NCI-H82 treated with DMSO at 0.1 percent for 48 hours (cell line): ENCODE measurements around the gene RBM19.

Experiments
- DNase-seq: peaks from one replicate; lab custom pipeline; 2025; ENCODE audit not compliant: unreplicated experiment; lab: John Stamatoyannopoulos, UW

RBM19 gene

DNA sequence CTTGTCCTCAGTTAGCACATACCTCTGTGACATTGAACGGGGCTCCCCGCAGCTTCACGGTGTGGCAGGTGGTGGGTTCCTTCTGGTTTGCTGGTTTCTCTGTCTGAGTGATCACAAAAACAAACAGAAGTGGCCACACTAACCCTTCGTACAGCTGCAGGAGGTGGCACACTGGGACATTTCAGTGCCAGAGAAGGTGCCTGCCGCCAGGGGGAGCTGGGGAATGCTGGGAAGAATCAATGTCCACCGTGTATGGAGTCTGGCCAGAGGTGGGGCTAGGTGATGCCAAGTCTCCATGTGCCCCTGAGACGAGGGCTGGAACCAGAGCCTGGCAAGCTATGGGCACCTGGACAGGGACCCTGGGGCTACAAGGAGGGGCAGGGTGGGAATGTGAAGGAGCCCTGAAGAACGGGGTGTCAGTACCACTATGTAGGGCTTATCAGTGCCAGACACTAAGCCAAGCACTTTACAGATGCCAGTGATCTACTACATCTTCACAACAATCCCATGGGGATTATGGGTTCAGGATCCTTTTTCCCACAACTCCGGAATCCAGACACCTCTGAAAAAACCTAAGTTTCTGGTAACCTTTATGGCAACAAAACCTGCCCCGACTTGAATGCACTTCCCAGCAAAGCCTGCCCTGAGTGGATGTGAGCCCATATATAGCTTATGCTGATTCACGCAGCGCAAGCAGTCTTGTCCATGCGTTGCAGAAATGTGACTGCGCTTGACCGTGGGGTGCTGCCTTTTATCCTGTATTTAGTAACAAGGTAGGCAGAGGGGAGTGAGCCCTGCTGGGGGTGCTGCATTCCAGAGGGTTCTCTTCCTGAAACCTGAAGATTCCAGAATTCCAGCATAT lies 10.8 kb downstream of the RBM19 start:
- no peak for DNase-seq

DNA sequence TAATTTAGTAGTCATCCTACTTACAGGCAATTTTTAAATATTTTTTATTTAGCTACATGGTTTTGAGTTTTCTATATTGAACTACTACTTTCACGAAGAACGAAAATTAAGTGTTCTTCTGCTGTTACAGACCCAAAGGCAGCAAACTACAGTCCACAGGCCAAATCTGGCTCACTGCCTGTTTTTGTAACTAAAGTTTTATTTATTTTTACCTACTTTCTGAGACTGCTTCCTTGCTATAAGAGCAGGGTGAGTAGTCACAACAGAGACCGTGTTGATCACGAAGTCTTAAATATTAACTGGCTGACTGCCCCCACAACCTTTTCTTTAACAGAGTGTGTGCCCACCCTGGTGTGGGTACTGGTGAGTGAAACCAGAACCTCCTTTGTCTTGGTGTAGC lies 11.6 kb downstream of the RBM19 start:
- no peak for DNase-seq

DNA sequence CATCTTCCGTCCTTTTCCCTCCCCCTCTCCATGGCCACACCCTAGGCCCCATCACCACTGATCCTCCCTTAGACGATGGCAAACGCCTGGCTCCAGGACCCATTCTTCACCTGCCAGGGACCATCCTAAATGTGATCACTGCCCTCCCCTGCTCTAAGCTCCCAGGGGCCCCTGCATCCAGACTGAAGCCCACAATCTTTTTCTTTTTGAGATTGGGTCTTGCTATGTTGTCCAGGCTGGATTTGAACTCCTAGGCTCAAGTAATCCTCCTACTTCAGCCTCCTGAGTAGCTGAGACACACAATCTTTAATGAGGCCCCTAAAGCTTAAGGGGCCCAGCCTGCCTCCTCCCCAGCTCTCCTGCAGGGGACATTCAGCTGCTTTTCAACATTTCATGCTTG lies 15.3 kb downstream of the RBM19 start:
- no peak for DNase-seq

DNA sequence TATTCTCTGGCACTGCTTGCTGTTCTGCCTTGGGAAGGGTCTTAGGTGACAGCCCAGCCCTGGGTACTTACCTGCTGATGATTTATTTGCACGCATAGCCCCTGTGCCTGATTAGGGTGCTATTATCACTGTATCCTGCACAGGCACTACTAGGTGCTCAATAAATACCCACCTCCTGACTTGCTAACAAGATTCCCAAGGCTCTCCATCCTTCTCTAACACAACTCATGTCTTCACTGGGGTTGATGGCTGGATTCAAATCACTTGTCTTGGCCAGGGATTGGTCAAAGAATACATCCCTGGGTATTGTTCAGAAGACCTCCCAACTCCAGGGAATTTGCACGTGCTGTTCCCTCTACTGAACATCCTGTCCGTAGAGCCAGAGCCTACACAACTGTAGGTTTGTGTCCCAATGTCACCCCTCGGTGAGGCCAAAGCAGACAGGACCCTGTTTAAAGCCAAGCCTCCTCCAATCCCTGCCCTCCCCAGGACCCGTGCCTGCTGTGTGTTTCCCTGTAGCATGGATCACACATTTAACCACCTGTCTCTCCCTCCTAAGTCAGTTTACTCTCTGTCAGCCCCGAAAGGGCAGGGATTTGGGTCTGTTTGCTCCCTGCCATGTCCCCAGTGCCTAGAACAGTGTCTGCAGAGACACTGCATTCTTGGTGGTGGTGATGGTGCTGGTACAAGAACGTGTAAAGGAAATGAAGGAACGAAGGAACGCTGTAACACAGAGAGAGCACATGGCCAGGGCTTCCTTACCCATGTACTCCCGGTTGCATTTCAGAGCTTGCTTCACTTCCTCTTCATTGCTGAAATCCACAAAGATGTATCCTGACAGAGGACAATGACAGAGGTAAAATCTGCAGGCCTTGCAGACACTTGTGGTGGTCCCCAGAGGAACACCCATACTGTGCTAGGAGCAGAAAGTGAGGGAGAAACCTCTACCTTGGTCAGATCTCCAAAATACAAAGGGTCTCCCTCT lies 16.5 kb downstream of the RBM19 start:
- DNase-seq, result no peak

DNA sequence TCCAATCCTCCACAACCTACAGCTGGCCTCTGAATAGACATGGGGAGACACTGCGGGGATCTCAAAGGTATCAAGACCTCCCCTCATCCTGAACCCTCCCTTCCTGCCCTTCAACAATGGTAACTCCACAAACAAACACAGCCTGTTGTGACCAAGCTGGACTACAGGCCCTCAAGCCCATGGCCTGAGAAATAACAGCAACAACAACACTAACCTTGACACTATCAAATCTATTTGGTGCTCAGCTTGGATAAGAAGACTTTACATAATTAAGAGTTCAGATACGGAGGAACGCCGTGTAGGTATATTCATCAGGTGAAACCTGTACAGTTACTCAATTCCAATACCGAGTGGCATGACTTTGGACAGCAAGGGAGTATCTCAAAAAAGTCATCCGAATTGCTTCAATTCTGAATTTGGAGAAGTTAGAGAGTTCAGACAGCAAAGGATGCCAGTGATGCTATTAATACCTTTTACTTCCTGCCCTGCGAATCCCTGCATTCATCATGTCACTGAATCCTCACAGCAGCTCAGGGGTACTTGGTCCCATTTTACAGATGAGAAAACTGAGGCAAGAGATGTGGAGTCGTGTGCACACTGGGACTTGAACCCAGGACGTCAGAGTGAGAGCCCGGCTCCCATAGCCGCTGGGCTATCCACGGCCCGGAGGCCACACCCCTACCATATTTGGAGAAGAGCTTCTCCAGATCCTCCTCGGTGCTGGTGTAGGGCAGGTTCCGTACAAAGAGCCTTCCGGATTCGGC lies 17.8 kb downstream of the RBM19 start:
- DNase-seq, result no peak

DNA sequence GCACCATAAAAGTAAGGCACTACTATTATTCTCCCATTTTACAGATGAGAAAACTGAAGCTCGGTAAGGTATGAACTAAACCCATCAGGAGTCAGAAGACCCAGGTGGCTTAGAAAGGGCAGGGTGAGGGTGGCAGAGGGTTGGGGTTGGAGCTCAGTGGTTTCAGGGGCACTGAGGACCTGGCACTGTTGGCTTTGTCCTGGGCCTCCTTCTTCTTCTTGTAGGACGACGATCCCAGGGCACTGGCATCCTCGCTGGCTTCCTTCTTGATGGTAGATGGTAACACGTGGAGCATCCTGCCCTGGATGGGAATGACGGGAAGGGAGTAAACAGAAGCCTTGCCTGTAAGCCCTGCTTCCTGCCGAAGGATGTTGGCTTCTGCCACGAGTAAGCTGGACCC lies 19.9 kb downstream of the RBM19 start:
- no peak for DNase-seq

DNA sequence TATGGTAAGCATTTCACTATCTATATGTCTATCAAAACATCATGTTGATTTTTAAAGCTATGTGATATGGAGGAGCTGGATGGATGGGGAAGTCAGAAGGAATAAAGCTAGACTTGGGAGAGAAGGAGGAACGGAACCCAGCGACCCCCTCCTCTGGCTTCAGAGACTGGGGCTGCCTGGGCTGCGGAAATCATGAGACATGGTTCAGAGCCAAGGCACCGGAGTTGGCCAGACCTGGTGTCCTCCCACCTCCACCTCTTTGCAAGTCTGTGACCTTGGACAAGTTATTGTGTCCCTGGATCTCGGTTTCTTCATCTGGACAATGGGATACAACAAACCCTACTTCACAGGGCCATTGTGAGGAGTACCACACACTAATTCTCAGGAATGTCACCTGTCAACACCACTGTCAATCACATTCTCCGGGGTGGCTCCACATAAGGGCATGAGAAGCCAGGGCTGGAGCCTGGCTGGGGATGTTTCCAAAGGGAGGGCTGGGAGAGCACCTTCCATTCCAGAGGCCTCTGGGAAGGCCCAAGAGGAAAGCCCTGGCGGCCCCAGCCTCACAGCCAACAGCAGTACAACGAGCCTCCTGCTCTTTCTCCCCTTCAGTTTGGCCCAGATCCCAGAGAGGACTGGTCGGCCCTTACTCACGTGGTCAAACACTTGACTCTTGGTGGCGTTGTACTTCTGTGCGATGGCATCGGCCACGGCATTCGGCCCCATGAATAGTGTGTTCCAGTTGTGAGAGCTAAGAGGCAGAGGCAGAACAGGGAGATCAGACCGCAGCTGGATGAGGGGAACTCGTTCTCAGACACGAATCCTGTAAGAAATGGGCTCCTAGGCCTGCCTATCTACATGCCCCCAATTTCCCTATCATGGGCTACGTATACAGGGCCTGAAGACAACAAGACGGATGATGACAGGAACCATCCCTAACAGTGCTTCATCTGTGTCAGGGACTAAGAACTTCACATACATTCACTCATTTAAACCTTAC lies 20.7 kb downstream of the RBM19 start:
- no peak for DNase-seq

DNA sequence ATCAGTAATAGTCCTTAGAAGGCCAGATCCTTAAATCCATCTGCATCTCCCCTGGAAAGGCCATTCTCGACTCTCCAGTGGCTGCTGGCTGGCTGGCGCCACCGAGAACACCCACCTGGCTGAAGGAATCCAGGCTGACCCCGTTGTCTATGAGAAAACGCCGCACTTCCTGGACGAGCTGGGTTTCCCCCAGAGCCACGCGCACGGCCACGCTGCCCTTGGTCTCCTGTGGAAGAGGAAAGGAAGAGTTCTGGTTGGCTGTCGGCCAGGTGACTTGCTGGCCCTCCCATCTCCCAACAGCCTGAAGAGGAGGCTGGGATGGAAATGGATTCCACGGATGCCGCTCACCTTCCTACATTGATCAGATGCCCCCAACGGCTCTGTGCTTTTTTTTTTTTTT lies 23.9 kb downstream of the RBM19 start:
- DNase-seq, result no peak

DNA sequence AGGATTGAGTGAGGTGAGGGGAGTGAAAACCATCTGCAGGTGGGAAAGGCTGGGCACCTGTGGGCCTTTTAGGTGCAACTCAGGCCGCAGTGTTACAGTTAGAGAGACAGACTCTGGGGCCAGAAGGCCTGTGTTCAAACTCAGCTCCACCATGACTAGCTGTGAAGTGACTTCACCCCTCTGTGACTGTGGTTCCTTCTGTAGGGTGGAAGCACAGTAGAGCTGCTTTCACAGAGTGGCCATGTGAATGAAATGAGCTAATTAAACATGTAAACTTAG lies 25.0 kb downstream of the RBM19 start:
- DNase-seq, result no peak

DNA sequence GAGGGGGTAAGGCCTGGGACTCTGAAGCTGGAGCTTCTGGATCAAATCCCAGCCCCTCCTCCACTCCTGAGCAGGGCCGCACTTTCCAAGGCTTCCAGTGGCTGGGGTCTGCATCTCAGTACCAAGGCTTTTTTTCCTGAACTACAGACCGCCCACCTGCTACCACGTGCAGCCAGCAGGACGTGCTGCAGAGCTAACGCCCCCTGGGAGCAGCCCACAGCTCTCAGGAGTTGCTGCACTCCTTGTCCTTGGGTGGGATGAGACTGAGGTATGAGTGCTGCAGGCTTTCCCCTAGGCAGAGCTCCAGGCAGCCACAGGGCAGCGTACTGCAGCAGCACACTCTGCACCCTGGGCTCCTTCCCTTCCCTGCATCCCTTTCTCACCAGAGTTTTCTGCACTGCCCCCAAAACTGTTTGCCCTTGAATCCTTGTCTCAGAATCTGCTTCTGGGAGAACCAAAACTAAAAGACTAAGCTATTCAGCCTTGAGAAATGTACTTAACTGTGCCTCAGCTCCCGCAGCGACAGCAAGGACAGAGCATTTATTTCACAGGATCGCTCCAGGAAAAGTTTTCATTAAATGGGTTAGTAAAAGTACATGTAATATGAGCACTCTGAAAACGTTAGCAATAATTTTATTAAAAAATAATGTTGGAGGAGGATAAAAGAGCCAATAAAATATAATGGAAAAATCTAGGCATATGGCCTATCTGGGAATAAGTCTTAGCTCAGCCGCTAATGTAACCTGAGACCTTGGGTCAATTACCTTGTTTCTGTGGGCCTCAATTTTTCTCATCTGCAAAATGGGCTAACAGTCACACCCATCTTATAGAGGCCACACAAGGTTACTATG lies 25.5 kb downstream of the RBM19 start:
- DNase-seq, result no peak

DNA sequence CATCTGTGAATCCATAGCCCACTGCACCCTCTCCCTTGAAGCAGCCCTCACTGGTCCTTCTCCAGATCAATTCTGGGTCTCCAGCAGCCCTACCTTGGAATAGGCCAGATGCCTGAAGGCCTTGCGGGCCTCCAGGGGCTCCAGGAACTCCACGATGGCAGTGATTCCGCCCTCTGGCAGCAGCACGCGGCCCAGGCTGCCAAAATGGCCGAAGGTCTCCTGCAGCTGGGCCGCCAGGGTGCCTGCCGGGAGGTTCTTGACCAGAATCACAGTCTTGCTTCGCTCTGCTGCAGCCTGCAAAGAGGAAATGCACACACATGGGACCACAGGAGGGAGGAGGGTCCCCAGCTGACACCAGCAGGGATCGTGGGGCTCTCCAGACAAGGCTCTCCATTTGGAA lies 26.3 kb downstream of the RBM19 start:
- DNase-seq, result no peak

DNA sequence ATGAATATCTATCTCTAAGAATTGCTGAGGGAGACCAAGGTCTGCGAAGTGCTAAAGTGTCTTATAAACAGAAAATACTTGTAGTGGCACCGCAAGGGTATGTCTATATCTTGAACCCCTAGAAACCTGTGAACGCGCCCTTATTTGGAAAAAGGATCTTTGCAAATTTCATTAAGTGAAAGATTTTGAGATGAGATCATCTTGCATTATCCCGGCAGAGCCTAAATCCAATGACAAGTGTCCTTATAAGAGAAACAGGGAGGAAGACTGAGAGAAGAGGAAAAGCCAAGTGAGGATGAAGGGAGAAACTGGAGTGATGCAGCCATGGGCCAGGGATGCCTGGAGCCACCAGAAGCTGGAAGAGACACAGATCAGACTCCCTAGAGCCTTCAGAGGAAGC lies 27.7 kb downstream of the RBM19 start:
- DNase-seq, result no peak

DNA sequence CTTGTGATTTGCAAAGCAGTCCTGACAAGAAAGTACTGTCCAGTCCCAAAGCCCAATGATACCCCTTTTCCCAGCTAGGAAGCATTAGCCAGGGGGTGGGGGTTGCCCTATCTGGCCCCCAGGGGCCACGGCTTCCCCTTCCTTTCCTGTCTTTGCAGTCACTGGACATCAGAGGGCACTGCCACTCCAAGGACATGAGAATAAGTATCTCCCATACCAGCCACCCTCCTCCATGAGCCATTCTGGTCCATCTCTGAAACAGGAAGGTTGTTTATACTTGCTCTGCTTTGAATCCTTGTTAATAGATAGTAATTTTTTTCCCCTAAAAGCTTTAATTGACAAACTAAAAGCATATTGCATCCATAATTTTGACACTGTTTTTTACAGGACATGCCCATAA lies 29.7 kb downstream of the RBM19 start:
- no peak for DNase-seq

DNA sequence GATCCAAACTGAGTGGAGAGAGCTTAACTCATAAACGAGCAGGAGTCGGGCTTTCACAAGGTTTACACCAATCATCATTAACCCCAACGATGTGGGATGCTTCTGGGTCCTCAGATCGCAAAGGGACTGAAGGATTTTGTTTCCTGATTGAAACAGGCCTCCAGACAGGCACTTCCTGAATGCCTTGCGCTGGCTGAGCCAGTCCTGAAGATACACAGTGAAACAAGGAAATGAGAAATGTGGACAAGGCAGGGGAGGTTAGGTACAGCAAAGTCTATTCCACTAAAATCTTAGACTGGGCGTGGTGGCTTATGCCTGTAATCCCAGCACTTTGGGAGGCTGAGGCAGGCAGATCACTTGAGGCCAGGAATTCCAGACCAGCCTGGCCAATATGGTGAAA lies 30.7 kb downstream of the RBM19 start:
- DNase-seq, result no peak

DNA sequence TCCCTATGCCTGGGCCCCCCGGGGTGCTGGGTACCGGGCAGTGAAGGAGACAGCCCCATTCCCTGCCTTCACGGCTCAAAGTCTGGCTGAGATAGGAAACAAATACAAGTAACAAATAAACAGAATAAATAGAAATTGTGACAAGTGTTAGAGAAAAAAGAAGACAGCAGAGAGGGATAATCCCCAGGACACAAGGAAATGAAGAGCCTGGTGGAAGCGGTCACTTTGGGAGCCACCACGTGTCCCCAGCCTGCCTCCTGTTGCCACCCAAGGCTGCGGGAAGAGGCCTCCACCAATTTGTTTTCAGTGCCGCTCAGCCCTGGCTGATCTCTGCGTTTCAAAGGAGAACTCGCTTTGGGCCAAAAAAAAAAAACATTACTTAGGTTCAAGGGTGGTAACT lies 31.2 kb downstream of the RBM19 start:
- no peak for DNase-seq

DNA sequence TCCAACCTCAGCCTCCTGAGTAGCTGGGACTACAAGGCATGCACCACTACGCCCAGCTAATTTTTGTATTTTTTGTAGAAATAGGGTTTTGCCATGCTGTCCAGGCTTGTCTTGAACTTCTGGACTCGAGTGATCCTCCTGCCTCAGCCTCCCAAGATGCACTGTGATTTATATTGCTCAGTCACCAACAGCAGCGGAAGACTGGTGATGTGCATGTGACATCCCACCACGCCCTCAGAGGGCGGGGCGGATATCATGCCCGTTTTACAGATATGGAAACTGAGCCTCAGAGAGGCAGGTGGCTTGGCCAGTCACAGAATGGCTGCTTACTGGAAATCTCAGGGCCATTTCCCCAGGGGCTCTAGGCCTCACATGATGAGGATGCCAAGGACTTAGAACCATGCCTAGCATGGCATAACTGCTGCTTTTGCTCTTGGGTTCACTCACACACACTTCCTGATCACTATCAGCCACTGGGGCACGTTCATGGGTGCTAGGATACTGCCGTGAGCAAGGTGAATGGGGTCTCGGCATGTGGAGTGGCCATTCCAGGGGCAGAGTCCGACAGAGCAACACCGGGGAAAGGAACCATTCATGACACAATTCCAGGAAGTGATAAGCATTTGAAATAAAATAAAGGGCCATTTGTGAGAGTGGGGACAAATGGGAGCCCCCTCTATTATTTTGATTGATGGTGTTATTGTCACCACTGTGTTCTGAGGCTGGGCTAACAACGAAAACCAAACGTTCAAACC lies 31.9 kb downstream of the RBM19 start:
- DNase-seq, result no peak

DNA sequence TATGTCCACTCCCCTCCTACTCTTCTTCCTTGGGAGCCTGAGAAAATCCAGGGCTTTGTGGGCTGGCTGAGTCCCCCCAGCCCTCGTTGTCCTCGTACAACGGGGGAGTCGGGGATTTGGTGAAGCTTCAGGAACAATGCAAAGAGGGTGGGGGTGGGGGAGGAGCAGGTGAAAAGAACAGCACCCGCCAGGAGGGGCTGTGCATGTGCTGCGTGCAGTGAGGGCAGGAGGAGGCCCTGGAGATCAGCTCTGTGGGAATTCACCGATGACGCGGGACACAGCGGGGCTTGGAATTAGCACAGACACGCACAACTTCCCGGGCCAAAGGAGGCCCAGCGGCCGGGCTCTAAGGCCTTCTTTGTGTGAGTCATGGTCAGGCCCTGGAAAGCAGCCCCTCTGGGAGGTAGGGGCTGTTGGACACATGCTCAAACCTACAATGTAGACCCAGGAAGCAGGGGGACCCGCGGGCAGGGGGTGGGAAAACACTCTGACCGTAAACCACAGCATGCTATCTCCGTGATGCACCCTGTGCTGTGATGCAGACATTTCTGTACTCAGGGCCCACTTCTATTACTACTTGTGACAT lies 32.8 kb downstream of the RBM19 start:
- peak; percentile 20 for DNase-seq
